Prostate gland (tissue), 2 donors: ENCODE results near the gene IL11.

Experiments used
- CTCF ChIP-seq, 4 experiments: fragments of 200-600 bp in 2 of 4; fragments of 450-650 bp in 2 of 4; sonication (generic) in 2 of 4; IDR thresholded peaks; 1 replicate in 3 of 4; 2 replicates in 1 of 4; pipeline ENCODE4 v1.5.1; 2016 to 2019; ENCODE audit warnings: antibody characterized with exemption in 4 of 4, mild to moderate bottlenecking in 2 of 4, moderate library complexity in 2 of 4
- POLR2A ChIP-seq: fragments of 450-650 bp; IDR thresholded peaks from one replicate; pipeline ENCODE4 v1.6.1; 2016; ENCODE audit warnings: antibody characterized with exemption, mild to moderate bottlenecking
- POLR2AphosphoS5 ChIP-seq: sonication (generic); formaldehyde crosslinking; IDR thresholded peaks from one replicate; pipeline ENCODE4 v1.6.1; 2017; ENCODE audit warnings: antibody characterized with exemption

GRCh38 chr19:55402509-55402908 is 32.2 kb upstream of the IL11 start:
- TF ChIP-seq CTCF (IDR thresholded peaks at IDR 0.05) (no peak), POLR2AphosphoS5 (no peak), POLR2A (no peak)
